ENCODE measurements around the gene NTNG1. TPM values are rescaled to one million over a fixed set of nuclear protein-coding genes. Genes with fewer than 3 reads are reported as not detected.

The NTNG1 gene
- total RNA-seq, 1 experiment from 2014 or later, result 1.5 TPM

DNA sequence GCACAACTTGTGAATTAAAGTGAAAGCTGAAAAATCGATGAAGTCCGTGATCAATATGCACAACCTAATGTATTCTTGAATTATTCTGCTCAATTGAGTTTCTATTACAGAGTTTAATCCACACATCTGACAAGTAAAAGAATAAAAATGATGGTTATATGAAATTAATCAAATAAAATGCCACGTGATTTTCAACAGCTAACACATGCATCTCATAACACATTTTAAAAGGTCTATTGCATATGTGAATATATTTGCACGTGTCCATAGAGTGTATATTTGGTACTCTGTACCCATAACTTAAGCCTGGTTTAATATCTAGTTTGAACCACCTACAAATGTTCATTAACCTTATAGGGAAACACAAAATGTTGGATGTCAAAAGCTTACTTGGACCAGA lies 266.2 kb downstream of the NTNG1 start:
- Histone ChIP-seq H4K20me1 (ENCODE audit: control insufficient read depth, insufficient read depth, insufficient read length) (no peaks in the 10 kb centered on the region), H3K18ac (ENCODE audit: insufficient read length, low read depth, low read length) (no peak overlapping the region), H3K9ac (ENCODE audit: extremely low read depth, insufficient read length, low read length) (no peak overlapping the region), H2BK12ac (ENCODE audit: insufficient read length, low read depth, low read length) (no peak overlapping the region), H2BK20ac (ENCODE audit: low read depth, low read length, poor library complexity, severe bottlenecking) (no peak overlapping the region), H2AK5ac (ENCODE audit: insufficient read length, low read length) (no peak overlapping the region), H3K4me2 (ENCODE audit: insufficient read depth, insufficient read length, low read length) (no peak overlapping the region), H2BK120ac (ENCODE audit: low read depth, low read length, poor library complexity, severe bottlenecking) (no peak overlapping the region), H3K23ac (ENCODE audit: insufficient read length, low read depth, low read length) (no peak overlapping the region), H3K14ac (ENCODE audit: insufficient read depth, low read length) (no peak overlapping the region), H3K79me2 (ENCODE audit: insufficient read depth, low read length) (no peaks in the 10 kb centered on the region), H3K27ac (ENCODE audit: insufficient read length, low read depth, low read length) (no peak overlapping the region), H3T11ph (ENCODE audit: low read length) (no peak overlapping the region), H2BK15ac (ENCODE audit: low read depth, low read length) (no peak overlapping the region), H3K23me2 (ENCODE audit: insufficient read length, low read depth, low read length, poor library complexity, severe bottlenecking) (no peaks in the 10 kb centered on the region), H3K27me3 (ENCODE audit: insufficient read depth, low read length) (no peaks in the 10 kb centered on the region), H4K5ac (ENCODE audit: insufficient read length, low read depth, low read length) (no peak overlapping the region), H3K4me1 (ENCODE audit: insufficient read depth, low read length) (no peaks in the 10 kb centered on the region), H4K8ac (replicated peaks; ENCODE audit: insufficient read length, low read depth, low read length) (no peak overlapping the region), H4K91ac (ENCODE audit: insufficient read length, low read depth, low read length) (no peak overlapping the region), H3K56ac (ENCODE audit: insufficient read length, low read depth, low read length) (no peak overlapping the region), H3K4ac (ENCODE audit: low read depth, low read length) (no peak overlapping the region), H3K9me3 (ENCODE audit: control insufficient read depth, low read depth, low read length) (no peaks in the 10 kb centered on the region), H2BK5ac (ENCODE audit: insufficient read length, low read length) (no peak overlapping the region), H2AFZ (ENCODE audit: low read length) (no peak overlapping the region), H3K79me1 (ENCODE audit: insufficient read depth, low read depth, low read length, poor library complexity, severe bottlenecking) (no peaks in the 10 kb centered on the region)
- H3K4me3 Mint-ChIP-seq, result no peak overlapping the region
- no peaks in the 10 kb centered on the region for H3K27me3 Mint-ChIP-seq (ENCODE audit: low read depth)
- H3K36me3 Mint-ChIP-seq (ENCODE audit: insufficient read depth in 1 of 3, low read depth in 3 of 3), result no peaks in the 10 kb centered on the region
- DNase-seq, result no peak
- H3K4me1 Mint-ChIP-seq, result peaks cover 4 to 5% of the 10 kb centered on the region in 2 experiments; a peak in 2 of 4 replicates
- TF ChIP-seq CTCF (conservative IDR thresholded peaks at IDR 0.05), result no peak
- no CpG with 5 or more reads among the region's 4 CpGs for whole genome bisulfite sequencing (ENCODE audit: extremely low coverage, insufficient read length, low lambda C conversion rate)
- H3K9me3 Mint-ChIP-seq, result no peaks in the 10 kb centered on the region
- no peak overlapping the region for H3K27ac Mint-ChIP-seq
